GM21381 (cell line): ENCODE results near the gene RFTN1.

ENCODE experiments used
- ATAC-seq: cut with Tn5 transposase; IDR thresholded peaks from one replicate; pipeline ENCODE4 v1.9.1; 2021; ENCODE audit warnings: mild to moderate bottlenecking, moderate library complexity; ENCODE audit not compliant: unreplicated experiment

The RFTN1 gene, protein sequence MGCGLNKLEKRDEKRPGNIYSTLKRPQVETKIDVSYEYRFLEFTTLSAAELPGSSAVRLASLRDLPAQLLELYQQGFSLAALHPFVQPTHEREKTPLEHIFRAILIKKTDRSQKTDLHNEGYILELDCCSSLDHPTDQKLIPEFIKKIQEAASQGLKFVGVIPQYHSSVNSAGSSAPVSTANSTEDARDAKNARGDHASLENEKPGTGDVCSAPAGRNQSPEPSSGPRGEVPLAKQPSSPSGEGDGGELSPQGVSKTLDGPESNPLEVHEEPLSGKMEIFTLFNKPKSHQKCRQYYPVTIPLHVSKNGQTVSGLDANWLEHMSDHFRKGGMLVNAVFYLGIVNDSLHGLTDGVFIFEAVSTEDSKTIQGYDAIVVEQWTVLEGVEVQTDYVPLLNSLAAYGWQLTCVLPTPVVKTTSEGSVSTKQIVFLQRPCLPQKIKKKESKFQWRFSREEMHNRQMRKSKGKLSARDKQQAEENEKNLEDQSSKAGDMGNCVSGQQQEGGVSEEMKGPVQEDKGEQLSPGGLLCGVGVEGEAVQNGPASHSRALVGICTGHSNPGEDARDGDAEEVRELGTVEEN

DNA sequence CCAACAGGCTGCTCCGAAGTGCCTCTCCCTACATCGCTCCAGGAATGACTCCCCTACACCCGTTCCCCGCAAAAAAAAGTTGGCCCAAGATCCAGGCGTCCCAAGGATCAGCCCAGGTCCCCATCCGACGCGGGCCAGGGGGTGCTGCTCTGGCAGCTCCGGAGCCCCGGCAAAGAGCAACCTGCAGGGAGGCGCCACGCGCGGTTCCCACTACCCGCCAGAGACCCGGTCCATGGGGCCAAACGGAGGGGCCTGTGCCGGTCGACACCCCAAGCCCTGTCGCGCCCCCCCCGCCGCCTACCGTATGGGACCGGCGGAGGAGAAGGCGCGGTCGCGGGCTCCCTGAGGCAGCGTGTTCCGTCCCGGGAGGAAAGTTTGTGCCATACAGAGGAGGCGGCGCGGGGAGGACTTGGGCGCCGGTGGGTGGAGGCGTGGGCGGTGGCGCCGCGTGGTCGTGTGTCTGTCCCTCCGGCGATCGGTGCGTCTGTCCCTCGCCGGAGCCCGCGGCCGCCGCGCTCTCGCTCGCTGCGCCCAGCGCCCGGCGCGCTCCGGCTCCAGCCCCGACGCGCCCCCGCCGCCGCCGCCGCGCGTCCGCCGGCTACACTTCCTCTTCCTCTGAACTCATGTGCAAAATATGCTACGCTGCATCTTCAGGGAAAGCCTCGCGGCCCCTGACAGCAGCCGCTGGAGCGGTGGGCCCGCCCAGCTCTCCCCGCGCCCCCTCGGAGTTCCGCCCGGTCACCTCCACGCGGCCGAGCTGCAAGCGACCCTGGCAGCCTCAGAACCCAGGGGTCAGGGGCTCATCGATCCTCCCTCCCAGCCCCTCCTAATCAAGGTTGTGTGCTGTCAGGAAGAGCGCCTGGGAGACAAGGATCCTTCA, at the start of gene RFTN1:
RFTN1 (minus strand) TSS at position 559 of the 880 bp plus-strand sequence. CDS start 19,830 bp downstream, outside the sequence.
- ATAC-seq = no peak

DNA sequence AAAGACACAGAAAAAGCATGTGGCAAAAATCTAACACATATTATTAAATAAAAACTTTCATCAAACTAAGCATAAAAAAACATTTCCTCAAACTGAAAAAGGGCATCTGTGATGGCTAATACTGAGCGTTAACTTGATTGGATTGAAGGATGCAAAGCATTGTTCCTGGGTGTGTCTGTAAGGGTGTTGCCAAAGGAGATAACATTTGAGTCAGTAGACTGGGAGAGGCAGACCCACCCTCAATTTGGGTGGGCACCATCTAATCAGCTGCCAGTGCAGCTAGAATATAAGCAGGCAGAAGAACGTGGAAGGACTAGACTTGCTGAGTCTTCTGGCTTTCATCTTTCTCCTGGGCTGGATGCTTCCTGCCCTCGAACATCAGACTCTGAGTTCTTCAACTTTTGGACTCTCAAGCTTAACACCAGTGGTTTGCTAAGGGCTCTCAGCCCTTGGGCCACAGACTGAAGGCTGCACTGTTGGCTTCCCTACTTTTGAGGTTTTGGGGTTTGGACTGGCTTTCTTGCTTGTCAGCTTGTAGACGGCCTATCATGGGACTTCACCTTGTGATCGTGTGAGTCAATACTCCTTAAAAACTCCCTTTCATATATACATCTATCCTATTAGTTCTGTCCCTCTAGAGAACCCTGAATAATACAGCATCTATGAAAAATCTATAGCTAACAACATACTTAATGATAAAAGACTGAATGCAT, 46.3 kb upstream of the RFTN1 start:
- no peak for ATAC-seq

DNA sequence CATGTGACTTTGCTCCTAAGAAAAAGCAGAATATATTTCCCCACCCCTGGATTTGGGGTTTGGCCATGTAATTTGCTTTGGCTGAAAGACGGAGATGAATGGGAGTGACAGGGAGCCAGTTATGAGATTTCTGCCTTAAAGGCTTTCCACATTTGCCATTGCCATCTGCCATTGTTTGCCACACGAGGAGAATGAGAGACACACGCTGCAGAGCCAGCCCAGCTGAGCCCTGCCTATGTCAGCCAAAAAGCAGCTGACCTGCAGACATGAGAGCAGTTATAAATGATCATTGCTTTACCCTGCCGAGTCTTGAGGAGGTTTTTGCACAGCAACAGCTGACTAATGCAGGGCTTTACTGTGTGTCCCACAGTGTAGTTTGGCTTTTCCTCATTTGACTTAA, 40.6 kb upstream of the RFTN1 start:
- no peak for ATAC-seq

GRCh38 chr3:16552757-16553156, 39.3 kb upstream of the RFTN1 start:
- ATAC-seq = no peak

DNA sequence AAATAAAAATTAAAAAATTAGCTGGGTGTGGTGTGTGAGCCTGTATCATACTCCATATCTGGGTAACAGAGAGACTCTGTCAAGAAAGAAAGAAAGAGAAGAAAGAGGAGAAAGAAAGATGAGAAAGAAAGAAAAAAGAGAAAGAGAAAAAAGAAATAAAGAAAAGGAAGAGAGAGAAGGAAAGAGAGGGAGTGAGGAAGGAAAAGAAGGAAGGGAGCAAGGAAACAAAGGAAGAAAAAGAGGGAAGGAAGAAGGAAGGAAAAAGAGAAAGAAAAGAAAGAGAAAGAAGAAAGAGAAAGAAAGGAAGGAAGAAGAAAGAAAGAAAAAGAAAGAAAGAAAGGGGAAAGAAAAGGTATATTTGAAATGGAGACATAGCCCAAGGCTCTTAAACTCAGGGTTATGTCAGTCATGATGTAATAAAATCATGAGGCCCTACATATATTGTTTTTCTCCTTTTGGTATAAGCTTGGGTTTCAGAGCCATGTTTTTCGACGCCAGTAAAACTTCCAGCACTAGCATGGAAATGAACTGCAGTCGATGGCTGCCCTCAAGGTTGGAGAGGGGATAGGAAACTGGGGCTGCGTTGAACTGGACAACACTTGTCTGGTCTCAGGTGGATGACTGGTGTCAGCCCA, 38.0 kb upstream of the RFTN1 start:
- no peak for ATAC-seq

DNA sequence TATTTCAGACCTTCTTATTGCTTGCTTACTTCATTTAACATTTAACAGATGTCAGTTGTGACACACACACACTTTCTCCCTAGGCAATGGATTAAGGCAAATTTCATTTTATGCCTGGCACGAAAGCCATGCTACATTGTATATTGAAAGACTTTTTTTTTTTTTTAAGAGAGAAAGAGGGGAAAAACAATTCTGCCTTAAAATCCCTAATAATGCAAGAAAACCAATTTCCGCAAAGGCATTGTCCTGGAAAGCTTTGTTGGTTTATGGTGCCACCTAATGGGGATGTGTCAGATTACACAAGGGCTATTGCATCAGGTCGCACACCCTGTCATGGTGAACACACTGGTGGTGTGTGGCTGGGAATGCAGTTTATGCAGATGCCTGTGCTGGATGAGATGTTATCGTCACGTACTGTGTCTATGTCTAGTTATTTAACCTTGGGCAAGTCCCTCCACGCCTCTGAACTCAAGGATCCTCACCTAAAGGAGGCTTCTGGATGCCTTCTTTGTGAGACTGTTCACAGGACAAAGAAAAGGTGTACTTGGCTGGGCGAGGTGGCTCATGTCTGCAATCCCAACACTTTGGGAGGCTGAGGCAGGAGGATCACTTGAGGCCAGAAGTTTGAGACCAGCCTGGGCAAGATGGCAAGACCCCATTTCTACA, 37.3 kb upstream of the RFTN1 start:
- ATAC-seq = peak; percentile 82

DNA sequence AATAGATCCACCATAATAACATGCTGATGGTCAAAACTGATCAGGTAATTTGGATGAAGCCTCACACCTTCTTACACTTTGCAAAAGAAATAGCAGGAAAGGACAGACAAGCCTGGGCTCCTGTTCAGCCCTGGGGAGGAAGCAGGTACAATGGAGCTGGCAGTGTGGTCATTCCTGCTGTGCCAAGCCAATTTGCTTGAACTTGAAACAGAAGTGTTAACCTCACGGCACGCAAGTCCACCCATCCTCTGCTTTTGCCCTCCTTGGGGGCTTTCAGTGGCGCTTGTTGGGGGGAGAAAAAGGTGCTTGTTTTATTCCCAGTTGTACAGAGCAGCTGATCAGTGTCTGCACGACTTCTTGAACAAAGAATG, 36.8 kb upstream of the RFTN1 start:
- ATAC-seq = peak; percentile 37

DNA sequence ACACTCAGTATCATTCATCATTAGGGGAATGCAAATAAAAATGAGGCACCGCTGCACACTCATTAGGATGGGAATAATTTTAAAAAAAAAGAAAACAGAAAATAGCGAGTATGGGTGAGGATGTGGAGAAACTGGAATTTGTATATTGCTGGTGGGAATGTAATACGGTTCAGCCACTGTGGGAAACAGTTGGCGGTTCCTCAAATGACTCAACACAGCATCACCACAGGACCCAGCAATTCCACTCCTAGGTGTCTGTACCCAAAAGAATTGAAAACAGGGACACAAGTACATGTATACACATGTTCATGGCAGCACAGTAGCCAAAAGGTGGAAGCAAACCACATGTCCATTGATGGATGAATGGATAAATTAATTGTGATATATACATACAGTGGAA, 35.2 kb upstream of the RFTN1 start:
- no peak for ATAC-seq

- ATAC-seq = no peak
Measured at GRCh38 chr3:16547561-16548357, 34.3 kb upstream of the RFTN1 start.

GRCh38 chr3:16546186-16547010, 32.9 kb upstream of the RFTN1 start:
- no peak for ATAC-seq

- ATAC-seq = no peak
Measured at GRCh38 chr3:16545413-16546185, 32.1 kb upstream of the RFTN1 start.

GRCh38 chr3:16543242-16543864, 29.9 kb upstream of the RFTN1 start:
- ATAC-seq = no peak

- no peak for ATAC-seq
Measured at GRCh38 chr3:16538507-16538906, 25.0 kb upstream of the RFTN1 start.

GRCh38 chr3:16536996-16537395, 23.5 kb upstream of the RFTN1 start:
- no peak for ATAC-seq

DNA sequence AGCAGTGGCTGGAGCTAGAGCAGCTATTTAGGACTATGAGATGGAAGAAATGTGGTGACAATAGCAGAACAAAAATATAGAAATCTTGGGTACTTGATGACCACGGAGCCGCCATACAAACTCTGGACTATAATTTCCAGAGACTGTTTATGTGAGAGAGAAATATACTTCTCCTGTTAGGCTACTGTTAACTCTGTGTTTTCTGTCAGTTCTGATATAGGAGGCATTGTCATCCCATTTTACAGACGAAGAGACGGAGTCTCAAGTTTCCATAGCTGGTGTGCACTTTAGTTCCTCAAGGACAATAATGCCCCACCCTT, 22.8 kb upstream of the RFTN1 start:
- no peak for ATAC-seq

- ATAC-seq = no peak
Measured at GRCh38 chr3:16534640-16535262, 21.3 kb upstream of the RFTN1 start.
